ENCODE data around the gene SLC43A1. TPM values are rescaled to one million over a fixed set of nuclear protein-coding genes. Genes with fewer than 3 reads are reported as not detected.

The SLC43A1 gene
- total RNA-seq, 4 donors from 2014 or later = 9.8 to 25.1 (median 18.3) TPM

DNA sequence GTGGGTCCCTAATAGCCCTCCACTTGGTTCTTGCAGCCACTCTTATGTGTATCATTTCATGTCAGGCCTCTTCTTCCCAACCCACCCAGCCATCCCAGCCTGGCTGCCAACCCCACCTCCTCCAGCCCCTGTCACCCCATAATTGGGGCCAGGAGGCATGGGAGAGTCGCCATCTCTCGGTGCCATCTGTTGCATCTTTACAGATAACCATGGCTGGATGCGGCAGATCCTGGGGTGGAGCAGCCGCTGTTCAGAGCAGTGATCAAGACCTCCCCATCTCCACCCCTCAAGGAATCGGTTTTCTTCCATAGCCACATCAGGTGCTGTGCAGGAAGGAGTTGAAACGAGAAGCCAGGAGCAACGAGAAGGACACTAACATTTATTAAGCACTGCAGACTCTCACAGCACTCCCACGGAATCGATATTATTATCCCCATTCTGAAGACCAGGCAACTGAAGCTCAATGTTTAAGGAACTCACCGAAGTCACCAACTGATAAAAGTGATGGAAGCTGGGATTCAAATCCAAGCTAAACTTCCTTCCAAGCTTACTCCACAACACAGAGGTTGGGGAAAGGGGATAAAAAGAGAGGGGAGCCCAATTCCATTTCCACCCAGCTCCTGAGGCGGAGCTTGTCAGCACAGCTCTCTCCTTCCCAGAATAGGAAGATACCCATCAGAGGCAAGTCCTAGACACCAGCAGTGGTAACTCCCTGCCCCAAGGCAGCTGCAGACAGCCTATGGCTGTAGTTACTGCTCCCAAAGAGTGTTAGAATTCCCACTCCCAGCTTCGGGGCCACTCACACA, 2.7 kb downstream of the SLC43A1 start:
- TF ChIP-seq, protein P1, sequence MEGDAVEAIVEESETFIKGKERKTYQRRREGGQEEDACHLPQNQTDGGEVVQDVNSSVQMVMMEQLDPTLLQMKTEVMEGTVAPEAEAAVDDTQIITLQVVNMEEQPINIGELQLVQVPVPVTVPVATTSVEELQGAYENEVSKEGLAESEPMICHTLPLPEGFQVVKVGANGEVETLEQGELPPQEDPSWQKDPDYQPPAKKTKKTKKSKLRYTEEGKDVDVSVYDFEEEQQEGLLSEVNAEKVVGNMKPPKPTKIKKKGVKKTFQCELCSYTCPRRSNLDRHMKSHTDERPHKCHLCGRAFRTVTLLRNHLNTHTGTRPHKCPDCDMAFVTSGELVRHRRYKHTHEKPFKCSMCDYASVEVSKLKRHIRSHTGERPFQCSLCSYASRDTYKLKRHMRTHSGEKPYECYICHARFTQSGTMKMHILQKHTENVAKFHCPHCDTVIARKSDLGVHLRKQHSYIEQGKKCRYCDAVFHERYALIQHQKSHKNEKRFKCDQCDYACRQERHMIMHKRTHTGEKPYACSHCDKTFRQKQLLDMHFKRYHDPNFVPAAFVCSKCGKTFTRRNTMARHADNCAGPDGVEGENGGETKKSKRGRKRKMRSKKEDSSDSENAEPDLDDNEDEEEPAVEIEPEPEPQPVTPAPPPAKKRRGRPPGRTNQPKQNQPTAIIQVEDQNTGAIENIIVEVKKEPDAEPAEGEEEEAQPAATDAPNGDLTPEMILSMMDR (IDR thresholded peaks at IDR 0.05; ENCODE audit: low read depth) = no peak

GRCh38 chr11:57511741-57512430, 3.6 kb downstream of the SLC43A1 start:
- TF ChIP-seq, protein P1 (IDR thresholded peaks at IDR 0.05; ENCODE audit: low read depth) = no peak

GRCh38 chr11:57508341-57509170, 6.9 kb downstream of the SLC43A1 start:
- TF ChIP-seq, protein P1 (IDR thresholded peaks at IDR 0.05; ENCODE audit: low read depth) = no peak

DNA sequence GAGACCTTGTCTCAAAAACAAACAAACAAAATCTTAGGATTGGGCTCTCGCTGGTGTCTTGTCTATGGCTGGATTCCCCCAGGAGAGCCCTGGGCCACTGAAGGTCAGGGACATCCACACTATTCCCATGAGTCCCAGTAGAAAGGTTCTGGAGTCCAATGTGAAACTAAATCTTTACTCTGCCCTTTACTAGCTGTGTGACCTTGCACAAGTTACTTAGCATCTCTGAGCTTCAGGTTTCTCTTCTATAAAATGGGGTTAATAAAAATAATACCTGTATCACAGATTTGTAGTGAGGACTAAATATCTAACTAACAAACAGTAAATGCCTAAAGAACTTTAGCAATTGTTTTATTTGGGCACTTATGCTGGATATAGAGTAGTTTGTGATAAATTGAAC, 9.0 kb downstream of the SLC43A1 start:
- TF ChIP-seq, protein P1 (IDR thresholded peaks at IDR 0.05; ENCODE audit: low read depth) = no peak

- TF ChIP-seq, protein P1 (IDR thresholded peaks at IDR 0.05; ENCODE audit: low read depth) = no peak
These were observed 11.0 kb downstream of the SLC43A1 start for GRCh38 chr11:57504511-57504910.

DNA sequence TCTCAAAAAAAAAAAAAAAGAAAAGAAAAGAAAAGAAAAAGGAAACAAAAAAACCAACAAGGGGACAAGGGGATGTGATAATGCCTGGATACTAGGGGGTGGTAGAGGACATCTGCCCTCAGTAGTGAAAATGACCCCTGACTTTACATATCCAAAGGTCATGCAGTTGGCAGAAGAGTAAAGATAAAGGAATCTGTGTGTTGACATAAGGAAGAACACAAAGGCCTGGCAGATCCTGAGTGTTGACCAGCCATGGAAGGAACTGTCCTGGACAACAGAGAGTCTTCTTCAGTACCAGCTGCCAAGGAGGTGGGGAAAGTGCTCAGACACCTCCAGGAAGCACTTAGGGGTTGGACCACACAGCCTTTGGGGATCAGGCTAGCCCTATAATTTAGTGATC, 12.6 kb downstream of the SLC43A1 start:
- TF ChIP-seq, protein P1 (IDR thresholded peaks at IDR 0.05; ENCODE audit: low read depth) = no peak

- TF ChIP-seq, protein P1 (IDR thresholded peaks at IDR 0.05; ENCODE audit: low read depth) = no peak
These were observed 13.1 kb downstream of the SLC43A1 start for GRCh38 chr11:57502376-57502775.

All from subcutaneous adipose tissue (tissue), 4 donors.